ENCODE data around the gene EME1. TPM values are rescaled to one million over a fixed set of nuclear protein-coding genes. Genes with fewer than 3 reads are reported as not detected.

The EME1 gene
- total RNA-seq, 1 donor from 2014 or later: 2.8 TPM

- Mint-ChIP-seq H3K27me3 (ENCODE audit: unreplicated experiment) (no peaks in the 10 kb centered on the region), H3K9me3 (ENCODE audit: unreplicated experiment) (no peaks in the 10 kb centered on the region), H3K4me3 (ENCODE audit: unreplicated experiment) (no peak overlapping the region), H3K4me1 (ENCODE audit: unreplicated experiment) (peaks cover 36% of the 10 kb centered on the region), H3K27ac (ENCODE audit: unreplicated experiment) (peak overlapping the region; percentile 31), H3K36me3 (ENCODE audit: unreplicated experiment) (no peaks in the 10 kb centered on the region)
- DNase-seq (ENCODE audit: extremely low spot score, unreplicated experiment): no peak
- no peak for TF ChIP-seq CTCF (IDR thresholded peaks at IDR 0.05)
Measured at GRCh38 chr17:50424246-50424995, 51.4 kb downstream of the EME1 start.

- no peaks in the 10 kb centered on the region for H3K36me3 Mint-ChIP-seq (ENCODE audit: unreplicated experiment)
- no peak for TF ChIP-seq CTCF (IDR thresholded peaks at IDR 0.05)
- H3K9me3 Mint-ChIP-seq (ENCODE audit: unreplicated experiment): no peaks in the 10 kb centered on the region
- DNase-seq (ENCODE audit: extremely low spot score, unreplicated experiment): no peak
- H3K4me1 Mint-ChIP-seq (ENCODE audit: unreplicated experiment): peaks cover 36% of the 10 kb centered on the region
- H3K4me3 Mint-ChIP-seq (ENCODE audit: unreplicated experiment): peak overlapping the region; percentile 76
- H3K27ac Mint-ChIP-seq (ENCODE audit: unreplicated experiment): no peak overlapping the region
- no peaks in the 10 kb centered on the region for H3K27me3 Mint-ChIP-seq (ENCODE audit: unreplicated experiment)
Measured at GRCh38 chr17:50424996-50425681, 52.1 kb downstream of the EME1 start.

GRCh38 chr17:50425682-50426471 is 52.8 kb downstream of the EME1 start, which contains the start of gene ACSF2:
ACSF2 (plus strand) TSS chr17:50426218; CDS start chr17:50426262, 44 bp downstream.
- H3K4me1 Mint-ChIP-seq (ENCODE audit: unreplicated experiment): peaks cover 36% of the 10 kb centered on the region
- TF ChIP-seq CTCF (IDR thresholded peaks at IDR 0.05): no peak
- peak within 1 kb of the TSS; percentile 83 for H3K27ac Mint-ChIP-seq (ENCODE audit: unreplicated experiment)
- H3K27me3 Mint-ChIP-seq (ENCODE audit: unreplicated experiment): no peaks in the 10 kb centered on the region
- no peaks in the 10 kb centered on the region for H3K9me3 Mint-ChIP-seq (ENCODE audit: unreplicated experiment)
- peak within 1 kb of the TSS; percentile 76 for H3K4me3 Mint-ChIP-seq (ENCODE audit: unreplicated experiment)
- no peak for DNase-seq (ENCODE audit: extremely low spot score, unreplicated experiment)
- no peaks in the 10 kb centered on the region for H3K36me3 Mint-ChIP-seq (ENCODE audit: unreplicated experiment)

GRCh38 chr17:50426472-50426782 is 53.4 kb downstream of the EME1 start:
- peak overlapping the region; percentile 83 for H3K27ac Mint-ChIP-seq (ENCODE audit: unreplicated experiment)

More at GRCh38 chr17:50426472-50426782, 53.4 kb downstream of the EME1 start:
- no peak for TF ChIP-seq CTCF (IDR thresholded peaks at IDR 0.05)
- no peaks in the 10 kb centered on the region for H3K27me3 Mint-ChIP-seq (ENCODE audit: unreplicated experiment)
- H3K4me3 Mint-ChIP-seq (ENCODE audit: unreplicated experiment): peak overlapping the region; percentile 73
- H3K36me3 Mint-ChIP-seq (ENCODE audit: unreplicated experiment): no peaks in the 10 kb centered on the region
- H3K9me3 Mint-ChIP-seq (ENCODE audit: unreplicated experiment): no peaks in the 10 kb centered on the region
- no peak for DNase-seq (ENCODE audit: extremely low spot score, unreplicated experiment)
- H3K4me1 Mint-ChIP-seq (ENCODE audit: unreplicated experiment): peaks cover 33% of the 10 kb centered on the region
